ENCODE measurements around the gene LRCH3.

Gene LRCH3

DNA sequence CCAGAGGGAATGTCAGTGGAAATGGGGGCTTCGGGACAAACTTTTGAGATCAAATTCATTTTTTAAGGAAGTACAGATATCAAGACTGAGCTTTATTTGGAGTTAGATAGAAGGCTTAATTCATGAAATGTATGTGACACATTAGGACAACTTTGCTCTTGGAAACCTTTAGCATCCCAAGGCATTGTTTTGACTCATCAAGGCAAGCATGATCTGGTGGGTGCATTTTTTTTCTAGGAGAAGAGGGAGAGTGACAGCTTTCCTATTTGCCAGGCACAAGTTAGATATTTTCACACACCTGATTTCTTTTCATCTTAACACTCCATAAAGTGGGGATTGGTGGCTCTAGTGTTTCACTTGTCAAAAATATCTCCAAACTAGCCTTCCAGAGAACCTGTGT, 97.5 kb downstream of the LRCH3 start:
- TF ChIP-seq, protein P1, sequence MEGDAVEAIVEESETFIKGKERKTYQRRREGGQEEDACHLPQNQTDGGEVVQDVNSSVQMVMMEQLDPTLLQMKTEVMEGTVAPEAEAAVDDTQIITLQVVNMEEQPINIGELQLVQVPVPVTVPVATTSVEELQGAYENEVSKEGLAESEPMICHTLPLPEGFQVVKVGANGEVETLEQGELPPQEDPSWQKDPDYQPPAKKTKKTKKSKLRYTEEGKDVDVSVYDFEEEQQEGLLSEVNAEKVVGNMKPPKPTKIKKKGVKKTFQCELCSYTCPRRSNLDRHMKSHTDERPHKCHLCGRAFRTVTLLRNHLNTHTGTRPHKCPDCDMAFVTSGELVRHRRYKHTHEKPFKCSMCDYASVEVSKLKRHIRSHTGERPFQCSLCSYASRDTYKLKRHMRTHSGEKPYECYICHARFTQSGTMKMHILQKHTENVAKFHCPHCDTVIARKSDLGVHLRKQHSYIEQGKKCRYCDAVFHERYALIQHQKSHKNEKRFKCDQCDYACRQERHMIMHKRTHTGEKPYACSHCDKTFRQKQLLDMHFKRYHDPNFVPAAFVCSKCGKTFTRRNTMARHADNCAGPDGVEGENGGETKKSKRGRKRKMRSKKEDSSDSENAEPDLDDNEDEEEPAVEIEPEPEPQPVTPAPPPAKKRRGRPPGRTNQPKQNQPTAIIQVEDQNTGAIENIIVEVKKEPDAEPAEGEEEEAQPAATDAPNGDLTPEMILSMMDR (IDR thresholded peaks at IDR 0.05; ENCODE audit: low read depth, low read length) = no peak
- Histone ChIP-seq H3K36me3 (no peaks in the 10 kb centered on the region), H3K4me1 (no peaks in the 10 kb centered on the region), H3K27me3 (0 out of 2 replicates have a peak, but pooled peaks cover 3% of the 10 kb centered on the region), H3K4me3 (ENCODE audit: low read depth, low read length) (no peak overlapping the region), H3K9me3 (no peaks in the 10 kb centered on the region)
- DNase-seq = no peak

DNA sequence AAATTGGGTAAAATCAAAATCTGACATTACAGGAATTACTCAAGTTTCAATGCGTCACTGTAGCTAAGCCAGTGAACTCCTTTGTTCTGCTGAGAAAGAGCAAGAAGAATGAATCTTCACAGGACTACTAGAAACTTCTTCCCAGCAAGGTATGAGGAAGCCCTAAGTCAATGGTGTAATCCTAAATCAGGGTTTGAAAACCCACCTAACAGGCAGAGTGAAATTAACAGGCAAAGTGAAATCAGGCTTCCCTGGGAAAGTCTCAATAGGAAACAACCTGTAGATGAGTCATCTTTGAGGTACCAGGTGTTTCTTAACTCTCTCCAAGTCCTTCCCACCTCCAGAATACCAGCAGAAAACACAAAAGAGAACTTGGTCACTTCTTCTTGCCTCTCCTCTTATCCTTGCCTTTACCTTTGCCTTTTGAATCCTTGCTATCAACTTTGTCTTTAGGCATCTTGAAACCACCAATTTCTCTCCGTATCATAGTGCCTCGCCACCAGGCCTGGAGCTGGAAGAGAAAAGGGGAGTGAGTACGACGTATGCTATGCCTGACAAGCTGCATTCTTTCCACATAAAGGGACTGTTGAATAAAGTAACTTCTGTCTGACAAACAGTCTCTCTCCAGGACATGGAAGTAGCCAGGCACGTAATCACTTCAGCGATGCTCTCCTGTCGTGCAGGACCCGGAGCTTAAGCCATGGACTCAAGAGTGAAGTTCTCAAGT, 98.3 kb downstream of the LRCH3 start:
- H3K4me3 ChIP-seq (ENCODE audit: low read depth, low read length) = no peak overlapping the region
- no peaks in the 10 kb centered on the region for H3K36me3 ChIP-seq
- TF ChIP-seq, protein P1 (IDR thresholded peaks at IDR 0.05; ENCODE audit: low read depth, low read length) = no peak
- 0 out of 2 replicates have a peak, but pooled peaks cover 3% of the 10 kb centered on the region for H3K27me3 ChIP-seq
- DNase-seq = no peak
- H3K4me1 ChIP-seq = no peaks in the 10 kb centered on the region
- no peaks in the 10 kb centered on the region for H3K9me3 ChIP-seq

DNA sequence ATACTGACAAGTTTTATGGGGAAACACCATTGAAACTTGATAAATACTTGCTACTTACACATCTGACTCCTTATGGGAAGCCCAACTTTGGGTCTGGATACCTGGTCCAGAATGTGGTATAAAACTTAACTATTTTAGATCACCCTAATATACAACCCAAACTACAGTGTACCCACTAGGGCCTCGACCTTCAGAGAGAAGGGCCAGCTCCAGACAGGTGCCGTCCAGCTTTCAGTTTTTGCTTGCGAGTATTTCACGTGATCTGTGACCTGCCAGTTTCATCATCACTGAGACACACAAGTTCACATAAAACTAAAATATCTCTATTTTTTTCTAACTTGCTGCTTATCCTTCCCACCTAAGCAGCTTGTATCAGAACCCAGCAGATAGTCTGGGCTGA, 99.6 kb downstream of the LRCH3 start:
- Histone ChIP-seq H3K9me3 (no peaks in the 10 kb centered on the region), H3K36me3 (no peaks in the 10 kb centered on the region), H3K27me3 (0 out of 2 replicates have a peak, but pooled peaks cover 3% of the 10 kb centered on the region), H3K4me1 (no peaks in the 10 kb centered on the region), H3K4me3 (ENCODE audit: low read depth, low read length) (no peak overlapping the region)
- TF ChIP-seq, protein P1 (IDR thresholded peaks at IDR 0.05; ENCODE audit: low read depth, low read length) = no peak
- DNase-seq = no peak

DNA sequence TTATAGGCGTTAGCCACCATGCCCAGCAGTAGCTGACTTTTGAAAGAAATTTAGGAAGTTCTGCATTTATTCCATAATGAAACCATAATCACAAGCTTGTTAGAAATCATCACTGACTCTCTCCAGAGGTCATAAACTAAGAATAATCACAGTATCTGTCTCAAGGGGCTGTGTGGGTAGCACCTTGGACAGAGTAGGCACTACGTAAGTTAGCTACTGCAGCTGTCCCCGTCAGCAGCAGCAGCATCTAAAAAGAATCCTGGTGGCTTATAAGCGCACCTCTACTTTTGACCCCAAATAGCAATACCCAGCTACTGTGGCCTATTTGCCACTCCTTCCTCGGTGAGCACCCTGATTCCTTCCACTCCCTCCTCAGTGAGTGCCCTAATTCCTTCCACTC, 101.1 kb downstream of the LRCH3 start:
- TF ChIP-seq, protein P1 (IDR thresholded peaks at IDR 0.05; ENCODE audit: low read depth, low read length) = no peak
- no peaks in the 10 kb centered on the region for H3K36me3 ChIP-seq
- H3K9me3 ChIP-seq = no peaks in the 10 kb centered on the region
- H3K27me3 ChIP-seq = 0 out of 2 replicates have a peak, but pooled peaks cover 10% of the 10 kb centered on the region
- DNase-seq = no peak
- H3K4me1 ChIP-seq = no peaks in the 10 kb centered on the region
- H3K4me3 ChIP-seq (ENCODE audit: low read depth, low read length) = no peak overlapping the region

DNA sequence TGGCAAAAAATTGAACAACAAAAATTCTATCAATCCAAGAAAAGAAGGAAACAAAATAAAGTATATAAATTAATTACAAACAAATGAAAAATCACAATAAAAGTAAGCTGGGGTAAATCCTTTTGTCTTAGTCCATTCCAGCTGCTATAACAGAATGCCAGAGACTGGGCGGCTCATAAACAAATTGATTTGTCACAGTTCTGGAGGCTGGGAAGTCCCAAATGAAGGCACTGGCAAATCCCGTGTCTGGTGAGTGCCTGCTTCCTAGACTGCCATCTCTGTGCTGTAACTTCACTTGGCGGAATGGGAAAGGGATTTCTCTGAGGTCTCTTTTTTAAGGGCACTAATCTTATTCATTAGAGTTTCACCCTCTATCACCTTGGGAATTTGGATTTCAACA, 105.4 kb downstream of the LRCH3 start:
- H3K4me3 ChIP-seq (ENCODE audit: low read depth, low read length) = no peak overlapping the region
- DNase-seq = no peak
- no peaks in the 10 kb centered on the region for H3K9me3 ChIP-seq
- H3K4me1 ChIP-seq = no peaks in the 10 kb centered on the region
- peaks cover 7% of the 10 kb centered on the region; the same call in 1 of the 2 replicates for H3K27me3 ChIP-seq
- no peaks in the 10 kb centered on the region for H3K36me3 ChIP-seq
- TF ChIP-seq, protein P1 (IDR thresholded peaks at IDR 0.05; ENCODE audit: low read depth, low read length) = no peak

DNA sequence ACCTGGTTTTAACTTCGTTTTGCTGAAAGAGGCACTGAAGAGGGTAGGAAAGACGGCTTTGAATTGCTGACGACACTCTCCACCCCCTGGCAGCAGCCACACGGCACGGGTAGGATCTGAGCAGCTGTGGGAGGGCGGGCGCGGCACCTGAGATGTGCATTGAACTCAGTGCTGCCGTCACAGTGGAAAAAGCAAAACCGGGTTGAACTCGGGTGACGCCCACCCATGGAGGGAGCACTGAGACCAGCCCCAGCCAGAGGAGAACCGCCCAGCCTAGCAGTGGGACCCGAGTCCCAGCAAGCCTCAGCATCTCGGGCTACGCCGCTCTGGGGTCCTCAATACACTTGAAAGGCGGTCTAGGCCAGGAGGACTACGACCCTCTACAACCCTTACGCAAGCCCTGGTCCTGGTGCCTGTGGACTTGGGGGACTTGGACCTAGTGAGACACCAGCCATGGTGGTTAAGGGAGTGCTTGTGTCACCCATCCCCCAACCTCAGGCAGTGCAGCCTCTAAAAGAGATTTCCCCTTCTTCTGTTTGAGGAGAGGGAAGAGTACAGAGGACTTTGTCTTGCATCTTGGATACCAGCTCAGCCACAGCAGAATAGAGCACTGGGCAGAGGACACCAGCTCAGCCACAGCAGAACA, 108.9 kb downstream of the LRCH3 start:
- no peaks in the 10 kb centered on the region for H3K36me3 ChIP-seq
- no peak for DNase-seq
- TF ChIP-seq, protein P1 (IDR thresholded peaks at IDR 0.05; ENCODE audit: low read depth, low read length) = no peak
- no peak overlapping the region for H3K4me3 ChIP-seq (ENCODE audit: low read depth, low read length)
- no peaks in the 10 kb centered on the region for H3K9me3 ChIP-seq
- H3K4me1 ChIP-seq = no peaks in the 10 kb centered on the region
- peaks cover 7% of the 10 kb centered on the region; the same call in 1 of the 2 replicates for H3K27me3 ChIP-seq
